ENCODE measurements around the gene UNC5B.

The UNC5B gene

GRCh38 chr10:71209731-71210541 lies 2.4 kb upstream of the UNC5B start:
- Histone ChIP-seq H3K9ac (no peak overlapping the region), H3K4me1 (peaks cover 6% of the 10 kb centered on the region), H3K4me3 (ENCODE audit: low read depth, low read length) (no peak overlapping the region), H3K27me3 (ENCODE audit: control insufficient read depth, insufficient read depth, low read length) (peaks cover 3% of the 10 kb centered on the region), H3K79me2 (no peaks in the 10 kb centered on the region), H3K36me3 (ENCODE audit: control insufficient read depth, insufficient read depth, low read length) (no peaks in the 10 kb centered on the region), H3K9me3 (ENCODE audit: control insufficient read depth, low read length) (no peaks in the 10 kb centered on the region), H3K4me2 (ENCODE audit: low read length) (no peak overlapping the region), H2AFZ (no peak overlapping the region), H3K27ac (no peak overlapping the region)
- TF ChIP-seq, protein P1, sequence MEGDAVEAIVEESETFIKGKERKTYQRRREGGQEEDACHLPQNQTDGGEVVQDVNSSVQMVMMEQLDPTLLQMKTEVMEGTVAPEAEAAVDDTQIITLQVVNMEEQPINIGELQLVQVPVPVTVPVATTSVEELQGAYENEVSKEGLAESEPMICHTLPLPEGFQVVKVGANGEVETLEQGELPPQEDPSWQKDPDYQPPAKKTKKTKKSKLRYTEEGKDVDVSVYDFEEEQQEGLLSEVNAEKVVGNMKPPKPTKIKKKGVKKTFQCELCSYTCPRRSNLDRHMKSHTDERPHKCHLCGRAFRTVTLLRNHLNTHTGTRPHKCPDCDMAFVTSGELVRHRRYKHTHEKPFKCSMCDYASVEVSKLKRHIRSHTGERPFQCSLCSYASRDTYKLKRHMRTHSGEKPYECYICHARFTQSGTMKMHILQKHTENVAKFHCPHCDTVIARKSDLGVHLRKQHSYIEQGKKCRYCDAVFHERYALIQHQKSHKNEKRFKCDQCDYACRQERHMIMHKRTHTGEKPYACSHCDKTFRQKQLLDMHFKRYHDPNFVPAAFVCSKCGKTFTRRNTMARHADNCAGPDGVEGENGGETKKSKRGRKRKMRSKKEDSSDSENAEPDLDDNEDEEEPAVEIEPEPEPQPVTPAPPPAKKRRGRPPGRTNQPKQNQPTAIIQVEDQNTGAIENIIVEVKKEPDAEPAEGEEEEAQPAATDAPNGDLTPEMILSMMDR (IDR thresholded peaks at IDR 0.05), result no peak

- H3K27me3 ChIP-seq (ENCODE audit: control insufficient read depth, insufficient read depth, low read length), result peaks cover 3% of the 10 kb centered on the region
- no peaks in the 10 kb centered on the region for H3K9me3 ChIP-seq (ENCODE audit: control insufficient read depth, low read length)
- no peak overlapping the region for H3K4me3 ChIP-seq (ENCODE audit: low read depth, low read length)
- no peak overlapping the region for H3K9ac ChIP-seq
- H3K4me2 ChIP-seq (ENCODE audit: low read length), result no peak overlapping the region
- no peak overlapping the region for H3K27ac ChIP-seq
- H2AFZ ChIP-seq, result no peak overlapping the region
- H3K36me3 ChIP-seq (ENCODE audit: control insufficient read depth, insufficient read depth, low read length), result no peaks in the 10 kb centered on the region
- TF ChIP-seq, protein P1 (IDR thresholded peaks at IDR 0.05), result no peak
- H3K4me1 ChIP-seq, result peaks cover 6% of the 10 kb centered on the region
- H3K79me2 ChIP-seq, result no peaks in the 10 kb centered on the region
Observed at GRCh38 chr10:71210542-71210871, 1.9 kb upstream of the UNC5B start.

DNA sequence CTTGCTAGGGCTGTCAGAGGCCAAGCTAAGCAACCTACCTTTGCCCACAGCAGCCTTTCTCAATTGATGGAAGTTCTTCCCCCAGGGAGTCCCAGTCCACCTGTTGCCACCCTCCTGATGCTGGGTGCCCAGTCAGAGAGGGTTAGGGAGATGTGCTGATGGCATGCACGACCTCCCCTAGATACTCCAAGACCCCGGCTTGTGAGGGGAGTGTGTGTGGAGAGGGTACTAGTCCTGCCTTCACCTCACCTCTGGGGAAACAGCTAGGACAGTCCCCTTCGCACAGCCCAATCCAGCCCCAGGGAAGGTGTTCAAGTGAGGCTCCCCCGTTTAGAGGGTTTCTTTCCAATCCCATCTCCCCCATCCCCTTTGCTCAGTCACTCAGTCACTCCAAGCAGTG lies 1.3 kb upstream of the UNC5B start:
- Histone ChIP-seq H3K36me3 (ENCODE audit: control insufficient read depth, insufficient read depth, low read length) (no peaks in the 10 kb centered on the region), H3K4me1 (peaks cover 6% of the 10 kb centered on the region), H3K9me3 (ENCODE audit: control insufficient read depth, low read length) (no peaks in the 10 kb centered on the region), H3K27me3 (ENCODE audit: control insufficient read depth, insufficient read depth, low read length) (peaks cover 3% of the 10 kb centered on the region), H3K4me2 (ENCODE audit: low read length) (no peak overlapping the region), H3K9ac (no peak overlapping the region), H3K4me3 (ENCODE audit: low read depth, low read length) (no peak overlapping the region), H3K27ac (no peak overlapping the region), H3K79me2 (no peaks in the 10 kb centered on the region), H2AFZ (no peak overlapping the region)
- TF ChIP-seq, protein P1 (IDR thresholded peaks at IDR 0.05), result no peak

GRCh38 chr10:71211775-71212317 lies 524 bp upstream of the UNC5B start:
- Histone ChIP-seq H3K4me1 (peaks cover 6% of the 10 kb centered on the region), H3K4me3 (ENCODE audit: low read depth, low read length) (peak overlapping the region; percentile 56), H3K27ac (no peak overlapping the region)

More at GRCh38 chr10:71211775-71212317, 524 bp upstream of the UNC5B start:
- TF ChIP-seq, protein P1 (IDR thresholded peaks at IDR 0.05), result no peak
- Histone ChIP-seq H3K9me3 (ENCODE audit: control insufficient read depth, low read length) (no peaks in the 10 kb centered on the region), H3K27me3 (ENCODE audit: control insufficient read depth, insufficient read depth, low read length) (peaks cover 3% of the 10 kb centered on the region), H3K36me3 (ENCODE audit: control insufficient read depth, insufficient read depth, low read length) (no peaks in the 10 kb centered on the region), H3K9ac (no peak overlapping the region), H2AFZ (peak overlapping the region; percentile 65), H3K4me2 (ENCODE audit: low read length) (peak overlapping the region; percentile 69), H3K79me2 (no peaks in the 10 kb centered on the region)
